IMR-90 (cell line): ENCODE data around the gene METTL22. TPM values are rescaled to one million over a fixed set of nuclear protein-coding genes. Genes with fewer than 3 reads are reported as not detected.

Source experiments
- ATAC-seq: fragments of 200-7000 bp; cut with Tn5 transposase; 2 replicates; pipeline ENCODE4 v1.9.1; 2020; ENCODE audit warnings: low read depth, mild to moderate bottlenecking, moderate library complexity
- BruUV-seq: library from RNA; stranded (reverse); fragments of 400-500 nt; replicated peaks from 2 replicates; lab custom pipeline; 2021; lab: Mats Ljungman, UMichigan
- CTCF ChIA-PET: fragments of 300-600 bp; formaldehyde crosslinking; extraction: SDS; loops from one replicate; lab custom pipeline; 2021; ENCODE audit warnings: antibody characterized with exemption; lab: Yijun Ruan, JAX
- POLR2A ChIA-PET: fragments of 300-600 bp; sonication (Branson Sonifier 250); formaldehyde crosslinking; loops from one replicate; lab custom pipeline; 2022; ENCODE audit warnings: antibody characterized with exemption; ENCODE audit not compliant: unreplicated experiment; lab: Charles Lee
- DNase-seq: peaks from one replicate; pipeline ENCODE4 v3.0.0; 2013
- H2AFZ ChIP-seq: replicated peaks from 2 replicates; pipeline ENCODE3; 2013; ENCODE audit warnings: low read length, mild to moderate bottlenecking; ENCODE audit not compliant: poor library complexity
- H2AK5ac ChIP-seq: 2 replicates; pipeline ENCODE4 v1.6.1; 2013; ENCODE audit warnings: low read depth, low read length, inconsistent platforms
- H2AK9ac ChIP-seq: replicated peaks from 2 replicates; pipeline ENCODE3; 2013; ENCODE audit warnings: mild to moderate bottlenecking, low read depth, low read length, moderate library complexity; ENCODE audit not compliant: poor library complexity
- H2BK120ac ChIP-seq: 2 replicates; pipeline ENCODE4 v1.6.1; 2013; ENCODE audit warnings: low read depth, low read length, inconsistent platforms
- H2BK15ac ChIP-seq: 3 replicates; pipeline ENCODE4 v1.6.1; 2013; ENCODE audit warnings: low read depth, low read length, inconsistent platforms
- H2BK20ac ChIP-seq: 2 replicates; pipeline ENCODE4 v1.6.1; 2013; ENCODE audit warnings: low read depth, mild to moderate bottlenecking, inconsistent platforms, low read length, moderate library complexity
- H2BK5ac ChIP-seq: 2 replicates; pipeline ENCODE4 v1.6.1; 2013; ENCODE audit warnings: mild to moderate bottlenecking, low read depth, low read length, inconsistent platforms; ENCODE audit not compliant: poor library complexity, severe bottlenecking
- H3K14ac ChIP-seq: replicated peaks from 2 replicates; pipeline ENCODE4 v1.6.1; 2013; ENCODE audit warnings: low read depth, low read length, inconsistent platforms
- H3K18ac ChIP-seq: 2 replicates; pipeline ENCODE4 v1.6.1; 2013; ENCODE audit warnings: low read depth, low read length, control low read depth
- H3K23ac ChIP-seq: 2 replicates; pipeline ENCODE4 v1.6.1; 2013; ENCODE audit warnings: low read depth, low read length, inconsistent platforms
- H3K27ac ChIP-seq: 2 replicates; pipeline ENCODE4 v1.5.1; 2013; ENCODE audit warnings: mild to moderate bottlenecking, control low read depth, low read length; ENCODE audit not compliant: insufficient read depth
- H3K27me3 ChIP-seq: 2 replicates; pipeline ENCODE4 v1.6.1; 2013; ENCODE audit warnings: low read length; ENCODE audit not compliant: control insufficient read depth, insufficient read depth
- H3K36me3 ChIP-seq: 2 replicates; pipeline ENCODE4 v1.6.1; 2013; ENCODE audit warnings: low read length, mixed read lengths; ENCODE audit not compliant: control insufficient read depth, insufficient read depth
- H3K4ac ChIP-seq: 2 replicates; pipeline ENCODE4 v1.6.1; 2013; ENCODE audit warnings: low read depth, low read length, inconsistent platforms
- H3K4me1 ChIP-seq: 2 replicates; pipeline ENCODE4 v1.6.1; 2013; ENCODE audit warnings: low read length, mixed read lengths; ENCODE audit not compliant: control insufficient read depth, insufficient read depth
- H3K4me2 ChIP-seq: 2 replicates; pipeline ENCODE4 v1.6.1; 2013; ENCODE audit warnings: low read depth, mild to moderate bottlenecking, control low read depth, low read length, moderate library complexity
- H3K4me3 ChIP-seq: 2 replicates; pipeline ENCODE4 v1.5.1; 2013; ENCODE audit warnings: low read depth, mild to moderate bottlenecking, control low read depth, low read length, moderate library complexity; ENCODE audit not compliant: insufficient read depth
- H3K56ac ChIP-seq: 2 replicates; pipeline ENCODE4 v1.6.1; 2013; ENCODE audit warnings: low read length, inconsistent platforms; ENCODE audit not compliant: insufficient read depth; ENCODE audit errors: extremely low read depth
- H3K79me1 ChIP-seq, 2 experiments: 2 replicates each; pipeline ENCODE4 v1.6.1; 2013; ENCODE audit warnings: low read length in 2 of 2, inconsistent platforms in 1 of 2, low read depth in 1 of 2
- H3K9ac ChIP-seq: 2 replicates; pipeline ENCODE4 v1.6.1; 2013; ENCODE audit warnings: low read depth, low read length, control low read depth
- H3K9me1 ChIP-seq: 2 replicates; pipeline ENCODE4 v1.6.1; 2013; ENCODE audit warnings: low read length, inconsistent platforms; ENCODE audit not compliant: insufficient read depth
- H3K9me3 ChIP-seq: 2 replicates; pipeline ENCODE4 v1.6.1; 2013; ENCODE audit warnings: low read length; ENCODE audit not compliant: control insufficient read depth, insufficient read depth
- H4K20me1 ChIP-seq: 2 replicates; pipeline ENCODE4 v1.6.1; 2013; ENCODE audit warnings: low read length, inconsistent platforms; ENCODE audit not compliant: insufficient read depth
- H4K5ac ChIP-seq: 2 replicates; pipeline ENCODE4 v1.6.1; 2013; ENCODE audit warnings: mild to moderate bottlenecking, low read depth, low read length, control low read depth
- H4K8ac ChIP-seq, 2 experiments: 2 replicates each; pipeline ENCODE4 v1.6.1; 2013; ENCODE audit warnings: low read depth in 2 of 2, low read length in 2 of 2, control low read depth in 1 of 2, inconsistent platforms in 1 of 2
- H4K91ac ChIP-seq: 2 replicates; pipeline ENCODE4 v1.6.1; 2013; ENCODE audit warnings: low read depth, low read length, inconsistent platforms; ENCODE audit not compliant: insufficient read depth
- RCOR1 ChIP-seq: IDR thresholded peaks from 2 replicates; pipeline ENCODE4 v1.6.1; 2012; ENCODE audit warnings: mild to moderate bottlenecking, low read length, improper control_type of control experiment; ENCODE audit not compliant: insufficient replicate concordance
- dilution Hi-C: fragments of 300-500 bp; cut with HindIII; formaldehyde crosslinking; loops from one replicate; pipeline ENCODE4 v1.14.3; 2018; ENCODE audit warnings: low sequenced_read_pairs; ENCODE audit not compliant: unreplicated experiment
- in situ Hi-C: fragments of 300-500 bp; cut with MboI; formaldehyde crosslinking; loops from 3 replicates; pipeline ENCODE4 v1.14.3; 2019; ENCODE audit warnings: low sequenced_read_pairs, inconsistent platforms, mixed read lengths
- intact Hi-C: fragments of 100-400 bp; cut with micrococcal nuclease; formaldehyde crosslinking; loops from 2 replicates; pipeline ENCODE4 v1.10.0; 2022
- polyA plus RNA-seq, 3 experiments: library from polyadenylated mRNA; depleted of rRNA; stranded (reverse); fragments of >200 nt; gene quantifications; 2 replicates each; pipeline ENCODE4 v1.2.3, GENCODE V29; 2012; ENCODE audit warnings: low replicate concordance in 1 of 3
- total RNA-seq: library from RNA; depleted of rRNA; stranded (reverse); fragments of >200 nt; gene quantifications from 2 replicates; pipeline ENCODE4 v1.2.3, GENCODE V29; 2012

Gene METTL22
- total and polyA plus RNA-seq, 2 of the 4 experiments (the other 2 are of a cell fraction), result 27.2 to 51.2 TPM

DNA sequence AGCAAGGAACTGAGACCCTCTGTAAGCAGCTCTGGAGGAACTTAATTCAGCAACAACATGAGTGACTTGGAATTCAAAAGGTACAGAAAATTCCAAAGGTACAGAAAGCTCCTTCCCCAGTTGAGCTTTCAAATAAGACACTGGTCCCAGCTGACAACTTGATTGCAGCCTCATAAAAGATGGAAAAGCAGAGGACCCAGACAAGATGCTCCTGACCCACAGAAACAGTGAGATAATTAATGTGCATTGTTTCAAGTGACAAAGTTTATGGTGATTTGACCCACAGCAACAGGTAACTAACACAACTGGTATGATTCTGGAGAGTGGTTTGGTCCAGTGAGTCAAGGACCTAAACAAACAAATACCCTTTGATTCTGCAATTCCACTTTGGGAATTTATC lies 15.9 kb upstream of the METTL22 start:
- no peak for TF ChIP-seq RCOR1

More for the DNA sequence above, 15.9 kb upstream of the METTL22 start:
- no peak overlapping the region for H3K56ac ChIP-seq
- no peaks in the 10 kb centered on the region for H3K9me3 ChIP-seq
- intact Hi-C loops (no loop called here), in situ Hi-C loops (no loop called here), dilution Hi-C loops (no loop called here)
- no peak overlapping the region for H2BK20ac ChIP-seq
- H2BK5ac ChIP-seq, result no peak overlapping the region
- H2BK15ac ChIP-seq, result no peak overlapping the region
- H3K18ac ChIP-seq, result no peak overlapping the region
- DNase-seq (no peak), ATAC-seq (no peak)
- H2AK5ac ChIP-seq, result no peak overlapping the region
- no peak overlapping the region for H3K4me2 ChIP-seq
- no peak overlapping the region for H3K14ac ChIP-seq
- H3K9ac ChIP-seq, result no peak overlapping the region
- peaks cover 1% of the 10 kb centered on the region for H3K27me3 ChIP-seq
- H3K4me1 ChIP-seq, result no peaks in the 10 kb centered on the region
- H3K4me3 ChIP-seq, result no peak overlapping the region
- H2BK120ac ChIP-seq, result no peak overlapping the region
- no peak overlapping the region for H4K5ac ChIP-seq
- no TSS peak for BruUV-seq
- H2AFZ ChIP-seq, result no peak overlapping the region
- H4K91ac ChIP-seq, result no peak overlapping the region
- no peaks in the 10 kb centered on the region for H3K79me1 ChIP-seq
- H4K8ac ChIP-seq, result no peak overlapping the region
- no peaks in the 10 kb centered on the region for H4K20me1 ChIP-seq
- H3K4ac ChIP-seq, result no peak overlapping the region
- no peak overlapping the region for H2AK9ac ChIP-seq
- ChIA-PET POLR2A (no interaction called here), CTCF (no interaction called here)
- H3K36me3 ChIP-seq, result no peaks in the 10 kb centered on the region
- H3K27ac ChIP-seq, result no peak overlapping the region
- H3K23ac ChIP-seq, result no peak overlapping the region
- H3K9me1 ChIP-seq, result no peaks in the 10 kb centered on the region
